Measurements from ENCODE around the gene FBLN5. TPM values are rescaled to one million over a fixed set of nuclear protein-coding genes. Genes with fewer than 3 reads are reported as not detected.

FBLN5 gene
- total and polyA plus RNA-seq, 9 of the 15 experiments (the other 6 are each of a cell fraction or from before 2014, with no cell fraction given), result 0.11 to 0.22 TPM; not detected in 7

- Histone ChIP-seq H3K27me3 (ENCODE audit: control insufficient read depth in 2 of 2, insufficient read depth in 2 of 2, low read length in 2 of 2) (peaks cover 4 to 26% of the 10 kb centered on the region in 2 experiments), H3K4me3 (no peak overlapping the region), H2AFZ (ENCODE audit: low read depth, low read length) (no peak overlapping the region), H3K36me3 (ENCODE audit: control insufficient read depth, insufficient read depth, low read length) (no peaks in the 10 kb centered on the region), H3K9me1 (ENCODE audit: control insufficient read depth, insufficient read depth, low read length) (no peaks in the 10 kb centered on the region), H3K9me3 (replicated peaks; ENCODE audit: control insufficient read depth, insufficient read depth, low read depth, low read length) (no peaks in the 10 kb centered on the region), H3K4me2 (ENCODE audit: insufficient read depth, low read length) (no peak overlapping the region), H3K79me2 (ENCODE audit: control insufficient read depth, insufficient read depth, low read length) (no peaks in the 10 kb centered on the region), H3K4me1 (replicated peaks in 1 of 2; ENCODE audit: control insufficient read depth in 2 of 2, insufficient read depth in 2 of 2, low read length in 2 of 2) (no peaks in the 10 kb centered on the region), H3K9ac (ENCODE audit: insufficient read depth in 1 of 2, low read depth in 2 of 2, low read length in 2 of 2) (no peak overlapping the region), H4K20me1 (replicated peaks; ENCODE audit: control insufficient read depth, insufficient read depth, low read length) (no peaks in the 10 kb centered on the region), H3K27ac (ENCODE audit: extremely low read depth, low read depth, low read length) (no peak overlapping the region)
- TF ChIP-seq TFE3 (CRISPR knock-in tag; IDR thresholded peaks at IDR 0.05), result no peak
- no peak for TF ChIP-seq ZNF445 (CRISPR knock-in tag; IDR thresholded peaks at IDR 0.05; ENCODE audit: low read depth)
- TF ChIP-seq HMGXB4 (CRISPR knock-in tag; IDR thresholded peaks at IDR 0.05), result no peak
- no peak for TF ChIP-seq ZNF764 (CRISPR knock-in tag; IDR thresholded peaks at IDR 0.05; ENCODE audit: low read depth)
- TF ChIP-seq EZH2 (IDR thresholded peaks at IDR 0.05; ENCODE audit: borderline replicate concordance, low read depth, low read length), result no peak
- no peak for TF ChIP-seq HBP1 (CRISPR knock-in tag; IDR thresholded peaks at IDR 0.05)
- TF ChIP-seq ETV1 (tag; conservative IDR thresholded peaks at IDR 0.05; ENCODE audit: low read depth), result no peak
- TF ChIP-seq ZNF699 (CRISPR knock-in tag; IDR thresholded peaks at IDR 0.05; ENCODE audit: insufficient replicate concordance), result no peak
- TF ChIP-seq ZHX1 (conservative IDR thresholded peaks at IDR 0.05; ENCODE audit: low read length), result no peak
- no peak for TF ChIP-seq ZNF586 (CRISPR knock-in tag; conservative IDR thresholded peaks at IDR 0.05)
- WGBS (ENCODE audit: insufficient coverage, low coverage, missing lambda C conversion rate), result 2% methylated on average over 4 of the region's 4 CpGs
- no peak for FAIRE-seq
- no TSS peak for BruUV-seq (replicated peaks)
- ATAC-seq, result no peak
- CTCF ChIA-PET (ENCODE audit: low intra/inter-chr PET ratio), result no interaction called here
- in situ Hi-C loops (cut with MboI) (no loop called here), intact Hi-C loops (cut with micrococcal nuclease) (loop anchor here (10.0 kb wide), 1 partner anchor 242 kb away; no protein-coding TSS in a partner anchor)
- POLR2A ChIA-PET, result interaction anchor here (0.7 kb wide), 1 partner anchor 15 kb away, joined by 3 read pairs; no protein-coding TSS in a partner anchor
- DNase-seq (ENCODE audit: extremely low read depth in 1 of 4, low spot score in 3 of 4), result no peak
Measured at GRCh38 chr14:91896419-91896818, 51.1 kb downstream of the FBLN5 start.

All from K562 (cell line).